ENCODE results near the gene HYAL2.
A peak's percentile ranks its signal among the peaks of the same experiment; 100 is the strongest.

HYAL2 gene

DNA sequence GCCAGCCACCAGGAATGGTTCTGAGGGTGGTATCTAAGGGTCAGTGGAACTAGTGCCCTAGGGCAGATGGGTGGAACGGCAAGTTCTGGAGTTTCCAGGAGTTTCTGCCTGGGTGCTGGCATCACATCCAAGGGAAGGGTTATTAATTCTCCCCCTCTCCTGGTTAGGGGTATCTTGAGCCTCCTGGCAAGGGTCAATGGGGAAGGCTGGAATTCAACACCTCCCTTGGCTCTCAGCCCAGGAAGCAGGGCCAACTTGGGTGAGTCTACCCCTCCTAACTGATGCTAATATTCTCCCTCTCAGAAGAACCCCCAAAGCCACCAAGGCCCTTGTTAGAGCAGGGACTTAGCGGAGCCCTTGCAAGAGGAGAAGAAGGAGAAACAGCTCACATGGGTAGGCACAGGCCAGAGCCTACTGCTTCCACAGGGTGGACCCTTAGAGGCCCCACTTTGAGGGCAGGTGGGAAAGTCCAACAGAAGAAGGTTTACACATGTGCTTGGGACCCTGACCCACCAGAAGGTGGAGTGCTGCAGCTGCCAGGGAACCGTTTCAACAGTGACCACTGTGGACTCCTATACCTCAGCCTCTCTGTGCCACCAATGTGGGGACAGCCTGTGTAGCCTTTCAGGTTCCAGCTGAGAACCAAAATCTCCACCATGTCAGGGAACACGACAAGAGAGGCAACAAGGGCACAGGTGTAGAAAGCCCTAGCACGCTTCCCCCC lies 33.4 kb upstream of the HYAL2 start:
- H3K27me3 ChIP-seq (ENCODE audit: low read length): no peaks in the 10 kb centered on the region
- no peaks in the 10 kb centered on the region for H4K20me1 ChIP-seq (ENCODE audit: low read depth, low read length)
- TF ChIP-seq EZH2phosphoT487 (conservative IDR thresholded peaks at IDR 0.05; ENCODE audit: low read length) (no peak), CTCF (IDR thresholded peaks at IDR 0.05; ENCODE audit: insufficient read depth, low read length, poor library complexity, severe bottlenecking) (no peak)
- peak overlapping the region; percentile 74 for H3K4me2 ChIP-seq (ENCODE audit: low read depth, low read length, poor library complexity, severe bottlenecking)
- H3K9ac ChIP-seq (ENCODE audit: low read length): peak overlapping the region; percentile 79; the same call in 1 of the 2 replicates
- no peak overlapping the region for H2AFZ ChIP-seq (ENCODE audit: low read depth, low read length, severe bottlenecking)
- no peaks in the 10 kb centered on the region for H3K9me3 ChIP-seq (ENCODE audit: insufficient read depth, low read length)
- no peaks in the 10 kb centered on the region for H3K9me2 ChIP-seq (replicated peaks; ENCODE audit: insufficient read depth, low read length)
- H3K36me3 ChIP-seq (ENCODE audit: low read length): no peaks in the 10 kb centered on the region
- H3F3A ChIP-seq (ENCODE audit: insufficient read depth): no peaks in the 10 kb centered on the region; the same call in 1 of the 2 replicates
- no peak overlapping the region for H3K4me3 ChIP-seq (ENCODE audit: insufficient read depth, low read length, poor library complexity, severe bottlenecking)
- peaks cover 35% of the 10 kb centered on the region for H3K79me2 ChIP-seq (ENCODE audit: insufficient read depth, low read length)
- H3K27ac ChIP-seq (ENCODE audit: low read depth, low read length): no peak overlapping the region

DNA sequence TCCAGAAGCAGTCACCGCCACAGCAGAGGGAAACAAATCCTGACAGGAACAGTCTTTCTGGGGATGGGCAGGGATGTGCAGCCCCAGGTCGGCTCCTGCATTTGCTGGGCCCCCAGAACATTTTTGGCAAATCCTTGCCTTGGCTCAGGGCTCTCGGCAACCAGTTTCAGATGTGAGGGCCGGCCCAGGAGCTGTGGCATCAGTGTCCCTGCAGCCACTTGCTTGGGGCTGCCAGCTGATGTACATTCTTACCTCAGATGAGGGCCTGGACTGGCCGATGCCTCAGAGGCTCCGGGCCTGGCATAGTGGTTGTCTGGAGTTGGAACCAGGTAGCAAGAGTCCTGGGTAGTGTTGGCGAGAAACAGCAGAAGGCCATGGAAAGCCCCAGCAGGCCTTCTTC lies 32.3 kb upstream of the HYAL2 start:
- Histone ChIP-seq H3F3A (ENCODE audit: insufficient read depth) (no peaks in the 10 kb centered on the region; the same call in 1 of the 2 replicates), H3K9me2 (replicated peaks; ENCODE audit: insufficient read depth, low read length) (no peaks in the 10 kb centered on the region), H3K36me3 (ENCODE audit: low read length) (no peaks in the 10 kb centered on the region), H3K79me2 (ENCODE audit: insufficient read depth, low read length) (peaks cover 40% of the 10 kb centered on the region), H3K4me2 (ENCODE audit: low read depth, low read length, poor library complexity, severe bottlenecking) (no peak overlapping the region), H3K27me3 (ENCODE audit: low read length) (no peaks in the 10 kb centered on the region), H4K20me1 (ENCODE audit: low read depth, low read length) (no peaks in the 10 kb centered on the region), H3K9ac (ENCODE audit: low read length) (no peak overlapping the region), H2AFZ (ENCODE audit: low read depth, low read length, severe bottlenecking) (no peak overlapping the region), H3K9me3 (ENCODE audit: insufficient read depth, low read length) (no peaks in the 10 kb centered on the region), H3K27ac (ENCODE audit: low read depth, low read length) (no peak overlapping the region), H3K4me3 (ENCODE audit: insufficient read depth, low read length, poor library complexity, severe bottlenecking) (no peak overlapping the region)
- TF ChIP-seq CTCF (IDR thresholded peaks at IDR 0.05; ENCODE audit: insufficient read depth, low read length, poor library complexity, severe bottlenecking) (no peak), EZH2phosphoT487 (conservative IDR thresholded peaks at IDR 0.05; ENCODE audit: low read length) (no peak)

- Histone ChIP-seq H3K4me2 (ENCODE audit: low read depth, low read length, poor library complexity, severe bottlenecking) (no peak overlapping the region), H3K79me2 (ENCODE audit: insufficient read depth, low read length) (peaks cover 45% of the 10 kb centered on the region), H3K4me3 (ENCODE audit: insufficient read depth, low read length, poor library complexity, severe bottlenecking) (no peak overlapping the region), H3K9me2 (replicated peaks; ENCODE audit: insufficient read depth, low read length) (no peaks in the 10 kb centered on the region), H4K20me1 (ENCODE audit: low read depth, low read length) (no peaks in the 10 kb centered on the region), H3K9me3 (ENCODE audit: insufficient read depth, low read length) (no peaks in the 10 kb centered on the region), H3K36me3 (ENCODE audit: low read length) (no peaks in the 10 kb centered on the region), H3K27me3 (ENCODE audit: low read length) (no peaks in the 10 kb centered on the region), H3K9ac (ENCODE audit: low read length) (no peak overlapping the region), H3K27ac (ENCODE audit: low read depth, low read length) (no peak overlapping the region), H2AFZ (ENCODE audit: low read depth, low read length, severe bottlenecking) (no peak overlapping the region), H3F3A (ENCODE audit: insufficient read depth) (no peaks in the 10 kb centered on the region; the same call in 1 of the 2 replicates)
- TF ChIP-seq CTCF (IDR thresholded peaks at IDR 0.05; ENCODE audit: insufficient read depth, low read length, poor library complexity, severe bottlenecking) (no peak), EZH2phosphoT487 (conservative IDR thresholded peaks at IDR 0.05; ENCODE audit: low read length) (no peak)
Measured at GRCh38 chr3:50354186-50354764, 31.7 kb upstream of the HYAL2 start.
